HG03442 (cell line): ENCODE measurements around the gene TNP2.
"Not testable (repeated sequence)": the region's sequence is repeated elsewhere in the genome, so short reads cannot be mapped to it uniquely, and the experiment has no call there.

Source experiments
- ATAC-seq: cut with Tn5 transposase; IDR thresholded peaks from one replicate; pipeline ENCODE4 v1.9.1; 2021; ENCODE audit warnings: mild to moderate bottlenecking, moderate library complexity; ENCODE audit not compliant: unreplicated experiment

Gene TNP2

DNA sequence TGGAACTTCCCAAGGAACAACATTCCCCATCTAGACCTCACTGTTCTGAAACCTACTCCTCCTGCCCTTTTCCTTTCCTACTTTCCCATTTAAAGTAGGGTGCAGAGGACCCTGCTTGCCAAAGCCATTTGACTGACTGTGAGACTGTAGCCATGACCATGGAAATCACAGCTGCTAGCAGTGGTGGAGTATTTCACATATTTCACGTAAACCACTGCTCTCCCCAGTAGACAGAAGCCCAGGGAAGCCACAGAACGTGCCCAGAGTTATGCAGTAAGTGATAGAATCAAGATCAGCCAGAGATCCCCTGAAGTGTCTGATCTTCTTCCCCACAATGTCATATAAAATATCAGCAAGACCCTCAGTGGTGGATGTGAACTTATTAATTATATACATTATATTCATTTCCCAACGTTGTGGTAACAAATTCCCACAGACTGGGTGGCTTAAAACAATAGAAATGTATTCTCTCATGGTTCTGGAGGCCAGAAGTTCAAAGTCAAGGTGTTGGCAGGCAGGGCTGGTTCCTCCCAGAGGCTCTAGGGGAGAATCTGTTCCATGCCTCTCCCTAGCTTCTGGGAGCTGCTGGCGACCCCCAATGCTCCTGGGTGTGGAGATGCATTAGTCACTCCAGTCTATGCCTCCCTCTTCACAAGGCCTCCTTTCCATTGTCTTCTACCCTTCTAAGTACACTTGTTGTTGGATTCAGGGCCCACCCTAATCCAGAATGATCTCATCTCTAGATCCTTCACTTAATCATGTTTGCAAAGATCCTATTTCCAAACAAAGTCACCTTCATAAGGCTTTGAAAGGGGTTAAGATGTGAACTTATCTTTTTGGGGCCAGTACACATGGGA is 32.7 kb upstream of the TNP2 start:
- no peak for ATAC-seq

GRCh38 chr16:11300560-11300892 is 31.4 kb upstream of the TNP2 start:
- no peak for ATAC-seq

DNA sequence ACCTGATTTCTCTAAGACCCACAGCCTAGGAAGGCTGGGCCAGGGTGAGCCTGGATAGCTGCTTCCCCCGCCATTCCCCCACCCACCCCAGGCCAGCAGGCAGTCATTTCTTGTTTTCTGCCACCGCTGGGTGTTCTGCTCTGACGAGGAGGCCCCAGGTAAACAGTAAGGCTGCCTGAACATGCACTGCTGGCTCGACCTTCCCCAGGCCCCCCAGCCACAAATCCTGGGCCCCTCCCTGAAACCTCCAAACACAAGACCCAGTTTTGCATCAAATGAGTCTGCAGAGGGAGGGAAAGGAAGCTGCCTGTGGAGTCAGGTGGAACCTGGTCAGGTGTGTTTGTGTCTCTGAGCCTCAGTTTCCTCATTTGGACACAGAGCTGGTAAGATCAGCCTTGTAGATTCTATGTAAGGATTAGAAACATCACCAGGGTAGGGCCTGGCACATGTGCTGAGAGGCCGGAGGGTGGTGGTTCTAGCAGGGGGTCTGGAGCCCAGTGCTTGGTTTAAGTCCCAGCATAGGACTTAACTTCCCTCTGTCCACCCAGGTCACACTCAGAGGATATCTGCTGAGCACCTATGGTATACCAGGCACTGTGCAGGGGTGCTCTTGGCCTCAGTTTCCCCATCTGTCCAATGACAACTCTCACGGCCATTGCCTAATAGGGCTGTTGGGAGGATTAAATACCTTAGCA is 30.9 kb upstream of the TNP2 start:
- ATAC-seq: no peak

DNA sequence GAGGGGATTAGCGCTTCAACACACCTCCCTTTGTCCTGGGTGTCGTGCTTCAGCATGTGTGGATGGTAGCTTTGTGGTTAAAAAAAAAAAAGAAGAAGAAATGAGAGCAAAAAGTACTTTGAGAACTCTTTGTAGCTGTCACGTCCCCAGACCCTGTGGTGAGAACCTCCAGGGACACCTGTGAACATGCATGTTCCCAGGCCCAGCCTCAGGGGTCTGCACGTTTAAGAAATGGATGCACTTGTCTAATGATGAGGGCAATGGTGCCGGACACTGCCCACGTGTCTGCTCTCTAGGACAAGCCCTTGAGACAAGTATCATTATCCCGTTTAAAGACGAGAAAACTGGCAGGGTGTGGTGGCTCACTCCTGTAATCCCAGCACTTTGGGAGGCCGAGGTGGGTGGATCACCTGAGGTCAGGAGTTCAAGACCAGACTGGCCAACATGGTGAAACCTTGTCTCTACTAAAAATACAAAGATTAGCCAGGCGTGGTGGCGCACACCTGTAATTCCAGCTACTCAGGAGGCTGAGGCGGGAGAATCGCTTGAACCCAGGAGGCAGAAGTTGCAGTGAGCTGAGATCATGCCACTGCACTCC is 29.9 kb upstream of the TNP2 start:
- ATAC-seq: not testable (repeated sequence)

DNA sequence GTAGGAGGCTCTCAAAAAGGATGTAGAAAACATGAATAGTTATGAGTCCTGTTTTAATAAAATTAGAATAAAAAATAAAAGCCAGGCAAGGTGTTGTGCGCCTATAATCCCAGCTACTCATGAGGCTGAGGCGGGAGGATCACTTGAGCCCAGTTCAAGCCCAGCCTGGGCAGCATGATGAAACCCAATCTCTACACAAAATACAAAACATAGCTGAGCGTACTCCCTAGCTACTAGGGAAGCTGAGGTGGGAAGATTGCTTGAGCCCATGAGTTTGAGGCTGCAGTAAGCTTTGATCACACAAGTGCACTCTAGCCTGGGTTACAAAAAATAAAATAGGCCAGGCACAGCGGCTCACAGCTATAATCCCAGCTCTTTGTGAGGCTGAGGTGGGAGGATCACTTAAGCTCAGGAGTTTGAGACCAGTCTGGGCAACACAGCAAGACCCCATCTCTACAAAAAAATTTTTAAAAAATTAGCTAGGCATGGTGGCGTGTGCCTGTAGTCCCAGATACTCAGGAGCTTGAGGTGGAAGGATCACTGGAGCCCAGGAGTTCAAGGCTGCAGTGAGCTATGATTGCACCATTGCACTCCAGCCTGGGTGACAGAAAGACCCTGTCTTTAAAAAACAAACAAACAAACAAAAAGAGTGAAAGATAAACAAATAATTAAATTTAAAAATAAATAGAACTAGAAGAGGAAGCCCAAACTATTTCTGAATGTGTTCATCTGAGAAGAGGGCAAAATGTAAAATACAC is 29.2 kb upstream of the TNP2 start:
- no peak for ATAC-seq

- ATAC-seq: peak; percentile 57
Measured at GRCh38 chr16:11297492-11298142, 28.5 kb upstream of the TNP2 start.

- no peak for ATAC-seq
Measured at GRCh38 chr16:11296706-11297491, 27.8 kb upstream of the TNP2 start.

GRCh38 chr16:11296351-11296705 is 27.2 kb upstream of the TNP2 start:
- no peak for ATAC-seq

- ATAC-seq: no peak
Measured at GRCh38 chr16:11295672-11296071, 26.5 kb upstream of the TNP2 start.

GRCh38 chr16:11292076-11292748 is 23.1 kb upstream of the TNP2 start:
- no peak for ATAC-seq

GRCh38 chr16:11291091-11291703 is 22.1 kb upstream of the TNP2 start:
- no peak for ATAC-seq

- ATAC-seq: no peak
Measured at GRCh38 chr16:11290102-11290893, 21.2 kb upstream of the TNP2 start.

DNA sequence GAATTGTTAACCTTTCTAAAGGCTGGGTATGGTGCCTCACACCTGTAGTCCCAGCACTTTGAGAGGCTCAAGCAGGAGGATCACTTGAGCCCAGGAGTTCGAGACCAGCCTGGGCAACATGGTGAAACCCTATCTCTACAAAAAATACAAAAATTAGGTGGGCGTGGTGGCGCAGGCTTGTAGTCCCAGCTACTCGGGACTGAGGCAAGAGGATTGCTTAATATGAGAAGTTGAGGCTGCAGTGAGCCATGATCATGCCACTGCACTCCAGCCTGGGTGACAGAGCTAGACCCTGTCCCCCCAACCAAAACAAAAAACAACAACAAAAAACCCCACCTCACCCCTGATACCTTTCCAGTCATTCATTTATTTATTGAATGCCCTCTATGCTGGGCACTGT is 20.6 kb upstream of the TNP2 start:
- not testable (repeated sequence) for ATAC-seq

- no peak for ATAC-seq
Measured at GRCh38 chr16:11289202-11289601, 20.1 kb upstream of the TNP2 start.

GRCh38 chr16:11285842-11286241 is 16.7 kb upstream of the TNP2 start:
- no peak for ATAC-seq

DNA sequence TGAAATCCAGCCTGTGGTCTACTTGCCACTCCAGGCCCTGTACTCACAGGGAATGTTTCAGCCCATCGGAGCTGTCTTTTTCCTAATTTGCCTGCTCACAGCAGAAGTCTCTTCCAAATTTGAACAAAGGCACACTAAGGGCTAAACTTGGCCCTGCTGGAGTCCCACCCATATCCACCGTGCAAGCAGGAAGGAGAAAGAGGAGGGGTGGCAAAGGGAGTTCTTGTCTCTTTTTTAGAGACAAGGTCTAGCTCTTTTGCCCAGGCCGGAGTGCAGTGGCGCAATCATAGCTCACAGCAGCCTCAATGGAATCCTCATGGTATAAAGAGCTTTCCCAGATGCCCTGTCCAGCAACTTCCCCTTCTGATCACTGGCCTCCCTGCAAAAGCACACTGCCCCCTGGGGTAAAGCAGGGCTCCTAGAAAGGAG is 14.7 kb upstream of the TNP2 start:
- ATAC-seq: no peak

DNA sequence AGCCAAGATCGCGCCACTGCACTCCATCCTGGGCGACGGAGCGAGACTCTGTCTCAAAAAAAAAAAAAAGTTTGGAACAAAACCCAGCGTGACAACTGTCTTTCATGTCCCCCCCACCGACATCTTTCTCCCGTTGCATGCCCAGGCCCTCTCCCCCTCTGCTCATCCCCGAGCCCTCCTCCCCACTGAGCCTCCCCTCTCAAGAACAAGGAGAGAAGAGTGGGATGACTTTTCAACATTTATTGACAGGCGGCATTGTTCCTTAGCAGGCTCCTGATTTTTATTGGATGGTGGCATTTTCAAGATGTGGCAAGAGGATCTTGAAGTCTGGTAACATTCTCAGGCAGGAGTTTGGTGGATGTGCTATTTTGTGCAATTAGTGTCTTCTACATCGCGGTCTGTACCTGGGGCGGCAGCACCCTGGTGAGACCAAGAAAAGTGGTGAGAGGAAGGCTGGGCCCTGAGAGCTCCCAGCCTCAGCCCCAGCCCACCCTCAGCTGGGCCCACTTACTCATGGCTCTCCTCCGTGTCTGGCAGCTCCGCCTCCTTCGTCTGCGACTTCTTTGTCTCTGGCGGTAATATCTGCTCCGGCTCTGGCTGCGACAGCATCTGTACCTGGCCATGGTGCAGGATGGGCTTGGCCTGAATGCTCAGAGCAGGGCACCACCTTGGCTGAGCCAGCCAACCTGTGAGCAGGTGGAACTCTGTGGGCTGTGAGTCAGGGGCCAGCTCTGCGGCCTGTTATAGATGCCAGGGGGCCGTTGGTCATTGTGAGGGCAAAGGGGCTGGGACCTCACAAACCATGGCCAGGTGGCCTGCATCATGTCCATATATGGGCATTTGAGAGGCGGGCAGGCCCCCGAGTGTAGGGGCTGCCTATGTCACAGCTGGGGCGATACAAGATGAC is 11.7 kb upstream of the TNP2 start, which contains the start of gene PRM1:
Gene PRM1 (minus strand): TSS at position 715 of the 907 bp plus-strand sequence. CDS start 92 bp downstream, at position 623.
- no peak for ATAC-seq
